Panc1 (cell line): ENCODE results near the gene HAUS8.

Experiments
- CTCF ChIP-seq: fragments of 450-650 bp; IDR thresholded peaks from 2 replicates; pipeline ENCODE4 v1.5.1; 2017; ENCODE audit warnings: mild to moderate bottlenecking
- POLR2AphosphoS5 ChIP-seq: IDR thresholded peaks from 2 replicates; pipeline ENCODE4 v1.6.1; 2012; ENCODE audit warnings: mild to moderate bottlenecking, low read depth, low read length, moderate library complexity
- REST ChIP-seq, 2 experiments: IDR thresholded peaks; 2 replicates each; pipeline ENCODE4 v1.6.1; 2011 to 2012; ENCODE audit warnings: low read depth in 2 of 2, control low read depth in 1 of 2, low read length in 1 of 2, mild to moderate bottlenecking in 1 of 2, moderate library complexity in 1 of 2; ENCODE audit not compliant: insufficient read depth in 1 of 2
- TCF7L2 ChIP-seq: IDR thresholded peaks from 2 replicates; pipeline ENCODE4 v1.6.1; 2011; ENCODE audit warnings: mild to moderate bottlenecking, low read depth, low read length, inconsistent platforms

GRCh38 chr19:17098326-17098725 is 23.1 kb upstream of the HAUS8 start:
- TF ChIP-seq CTCF (no peak), POLR2AphosphoS5 (no peak), REST (IDR thresholded peaks at IDR 0.05; ENCODE audit: insufficient read depth in 1 of 2, low read depth in 2 of 2, low read length in 1 of 2) (no peak), TCF7L2 (no peak)
